Testis (tissue), 3 donors: ENCODE data around the gene EPB41L2. TPM values are rescaled to one million over a fixed set of nuclear protein-coding genes. Genes with fewer than 3 reads are reported as not detected.
A peak's percentile ranks its signal among the peaks of the same experiment; 100 is the strongest.

Experiments used
- DNase-seq: peaks from one replicate; pipeline ENCODE4 v3.0.0-alpha.2; 2019
- H3K27ac ChIP-seq, 2 donors: fragments of 200-600 bp; sonication (generic); one replicate each; pipeline ENCODE4 v1.5.1; 2019
- H3K27me3 ChIP-seq: fragments of 200-600 bp; sonication (generic); one replicate; pipeline ENCODE4 v1.5.1; 2019
- H3K36me3 ChIP-seq: fragments of 200-600 bp; sonication (generic); one replicate; pipeline ENCODE4 v1.5.1; 2017; ENCODE audit warnings: low read depth; ENCODE audit errors: missing control alignments
- H3K4me1 ChIP-seq: fragments of 200-600 bp; sonication (generic); one replicate; pipeline ENCODE4 v1.5.1; 2019
- H3K4me3 ChIP-seq, 2 donors: fragments of 200-600 bp; sonication (generic); one replicate each; pipeline ENCODE4 v1.5.1; 2017 to 2019
- H3K9me3 ChIP-seq: fragments of 200-600 bp; sonication (generic); one replicate; pipeline ENCODE4 v1.5.1; 2017
- CTCF ChIP-seq, 3 experiments: fragments of 450-650 bp in 2 of 3; fragments of 200-600 bp in 1 of 3; sonication (generic) in 1 of 3; IDR thresholded peaks; one replicate each; pipeline ENCODE4 v1.5.1; 2016 to 2019; ENCODE audit warnings: antibody characterized with exemption in 3 of 3, mild to moderate bottlenecking in 2 of 3, moderate library complexity in 1 of 3
- POLR2A ChIP-seq: fragments of 450-650 bp; IDR thresholded peaks from one replicate; pipeline ENCODE4 v1.6.1; 2017; ENCODE audit warnings: antibody characterized with exemption, mild to moderate bottlenecking, moderate library complexity
- WGBS, 2 donors: methylation state at CpG; one replicate each; pipeline ENCODE4 v1.1.5; 2018; 5-methylcytosine and 5-hydroxymethylcytosine counted together
- intact Hi-C: fragments of 100-400 bp; cut with DNase I; formaldehyde crosslinking; loops from one replicate; pipeline ENCODE4 v1.15.1; 2023; ENCODE audit warnings: low total_unique reads
- polyA plus RNA-seq: library from polyadenylated mRNA; stranded (reverse); fragments of 350-450 nt; fragmentation: Illumina TruSeq; extraction: RNeasy Lipid Tissue Mini Kit (QIAGEN cat#74804); gene quantifications from one replicate; pipeline ENCODE4 v1.2.3, GENCODE V29; 2014; ENCODE audit warnings: low read depth, low replicate concordance; ENCODE audit not compliant: insufficient read depth
- total RNA-seq, 2 donors: library from RNA; depleted of rRNA; stranded (reverse); fragments of >200 nt; gene quantifications; one replicate each; pipeline ENCODE4 v1.2.3, GENCODE V29; 2016

EPB41L2 gene
- total and polyA plus RNA-seq, 3 donors from 2014 or later = 131 to 206 (median 139) TPM

DNA sequence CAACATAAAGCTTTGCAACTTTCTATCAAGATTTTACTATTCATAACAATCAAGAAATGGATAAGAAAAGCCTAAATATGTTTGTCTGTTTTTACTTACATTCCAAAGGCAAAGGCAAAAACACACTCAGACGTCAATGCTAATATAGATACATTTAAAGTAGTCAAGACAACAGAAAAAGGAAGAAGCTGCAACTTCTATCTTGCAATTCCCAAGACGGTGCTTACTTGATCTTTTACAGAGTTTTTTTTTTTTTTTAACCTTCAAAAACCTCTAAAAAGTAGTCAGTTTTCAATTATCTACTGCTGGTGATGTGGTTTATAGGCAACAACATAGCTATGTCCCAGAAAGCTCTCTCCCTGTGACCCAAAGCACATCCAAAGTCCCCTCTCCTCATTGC lies 58.1 kb downstream of the EPB41L2 start:
- Histone ChIP-seq H3K36me3 (no peaks in the 10 kb centered on the region), H3K27ac (peak overlapping the region in 1 of 2 donors; percentile 27), H3K27me3 (no peaks in the 10 kb centered on the region), H3K4me1 (peaks cover 24% of the 10 kb centered on the region), H3K9me3 (no peaks in the 10 kb centered on the region), H3K4me3 (no peak overlapping the region)
- no peak for DNase-seq
- intact Hi-C loops = no loop called here
- WGBS, 2 donors = 34 to 53% methylated on average over 2 of the region's 2 CpGs
- TF ChIP-seq CTCF (IDR thresholded peaks at IDR 0.05) (no peak), POLR2A (no peak)

DNA sequence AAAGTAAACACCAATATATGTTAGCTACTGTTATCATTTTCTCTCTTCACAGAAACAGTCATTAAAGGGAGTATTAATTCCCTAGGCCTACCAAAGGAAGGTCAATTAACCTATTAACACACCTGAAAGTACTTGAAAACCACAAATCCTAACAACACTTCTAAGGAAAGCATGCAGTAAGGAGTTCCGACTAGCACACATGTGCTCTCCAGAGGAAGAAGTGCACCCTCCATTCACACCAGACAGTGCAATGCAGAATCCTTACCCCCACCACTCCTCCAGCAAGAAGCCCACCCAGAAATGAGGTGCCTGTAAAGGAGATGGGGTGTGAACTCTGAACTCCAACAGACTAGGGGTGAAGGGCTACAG lies 58.7 kb downstream of the EPB41L2 start:
- no peak for TF ChIP-seq CTCF (IDR thresholded peaks at IDR 0.05)
- H3K27ac ChIP-seq = peak overlapping the region in 1 of 2 donors; percentile 27
- DNase-seq = no peak

GRCh38 chr6:131003488-131004386 lies 59.3 kb downstream of the EPB41L2 start:
- peaks cover 24% of the 10 kb centered on the region for H3K4me1 ChIP-seq
- TF ChIP-seq POLR2A (no peak), CTCF (IDR thresholded peaks at IDR 0.05) (no peak)
- 62 to 66% methylated on average over 5 of the region's 5 CpGs for WGBS, 2 donors
- no peaks in the 10 kb centered on the region for H3K27me3 ChIP-seq
- no peaks in the 10 kb centered on the region for H3K36me3 ChIP-seq
- H3K9me3 ChIP-seq = no peaks in the 10 kb centered on the region
- intact Hi-C loops = no loop called here
- no peak overlapping the region for H3K27ac ChIP-seq
- no peak overlapping the region for H3K4me3 ChIP-seq
- no peak for DNase-seq

More for the DNA sequence above, 58.7 kb downstream of the EPB41L2 start:
- no peaks in the 10 kb centered on the region for H3K27me3 ChIP-seq
- peaks cover 24% of the 10 kb centered on the region for H3K4me1 ChIP-seq
- H3K36me3 ChIP-seq = no peaks in the 10 kb centered on the region
- 76 to 85% methylated on average over 1 of the region's 1 CpG for WGBS, 2 donors
- no peak overlapping the region for H3K4me3 ChIP-seq
- H3K9me3 ChIP-seq = no peaks in the 10 kb centered on the region
- intact Hi-C loops = no loop called here

GRCh38 chr6:131002661-131002980 lies 60.4 kb downstream of the EPB41L2 start:
- peaks cover 28% of the 10 kb centered on the region for H3K4me1 ChIP-seq
- WGBS, 2 donors = 42 to 60% methylated on average over 3 of the region's 3 CpGs
- DNase-seq = no peak
- H3K27me3 ChIP-seq = no peaks in the 10 kb centered on the region
- no peaks in the 10 kb centered on the region for H3K36me3 ChIP-seq
- intact Hi-C loops = no loop called here
- no peaks in the 10 kb centered on the region for H3K9me3 ChIP-seq
- no peak for TF ChIP-seq POLR2A
- TF ChIP-seq CTCF (IDR thresholded peaks at IDR 0.05) = no peak
- H3K27ac ChIP-seq = peak overlapping the region in 1 of 2 donors; percentile 14
- no peak overlapping the region for H3K4me3 ChIP-seq
